Activated T-cell treated with anti-CD3 and anti-CD28 coated beads, Interleukin-2, amount 50 U/mL, for 72 hours (primary cell): ENCODE results near the gene NFATC3. TPM values are rescaled to one million over a fixed set of nuclear protein-coding genes. Genes with fewer than 3 reads are reported as not detected.

ENCODE experiments used
- ATAC-seq, 2 donors: fragments of 150-1000 bp; cut with Tn5 transposase; replicated peaks in 1 of 2; 2 replicates each; pipeline ENCODE4 v1.10.0; 2021; ENCODE audit warnings: moderate library complexity in 2 of 2, mild to moderate bottlenecking in 1 of 2
- DNase-seq, 2 donors: peaks; one replicate each; pipeline ENCODE4 v3.0.0; 2021 to 2022; ENCODE audit warnings: mixed read lengths in 1 of 2
- H3K27ac Mint-ChIP-seq: one replicate; pipeline ENCODE4 v1.8.0; 2022; ENCODE audit warnings: mild to moderate bottlenecking, moderate library complexity, mixed read lengths
- H3K27me3 Mint-ChIP-seq: one replicate; pipeline ENCODE4 v1.8.0; 2022; ENCODE audit warnings: low read depth, mixed read lengths
- H3K36me3 Mint-ChIP-seq, 2 donors: one replicate each; pipeline ENCODE4 v1.8.0; 2022; ENCODE audit warnings: mixed read lengths in 2 of 2, mild to moderate bottlenecking in 1 of 2; ENCODE audit not compliant: insufficient read depth in 2 of 2
- H3K4me1 Mint-ChIP-seq: one replicate; pipeline ENCODE4 v1.8.0; 2022; ENCODE audit warnings: low read depth, mixed read lengths
- H3K4me3 Mint-ChIP-seq, 2 donors: one replicate each; pipeline ENCODE4 v1.8.0; 2022; ENCODE audit warnings: mild to moderate bottlenecking in 2 of 2, mixed read lengths in 2 of 2, moderate library complexity in 2 of 2
- H3K9me3 Mint-ChIP-seq, 2 donors: one replicate each; pipeline ENCODE4 v1.8.0; 2022; ENCODE audit warnings: mixed read lengths in 2 of 2
- total RNA-seq, 2 donors: library from RNA; stranded (reverse); gene quantifications; one replicate each; pipeline ENCODE4 v1.2.3, GENCODE V29; 2022

NFATC3 gene
- total RNA-seq, 2 donors from 2014 or later: 79.7 to 82.5 TPM

DNA sequence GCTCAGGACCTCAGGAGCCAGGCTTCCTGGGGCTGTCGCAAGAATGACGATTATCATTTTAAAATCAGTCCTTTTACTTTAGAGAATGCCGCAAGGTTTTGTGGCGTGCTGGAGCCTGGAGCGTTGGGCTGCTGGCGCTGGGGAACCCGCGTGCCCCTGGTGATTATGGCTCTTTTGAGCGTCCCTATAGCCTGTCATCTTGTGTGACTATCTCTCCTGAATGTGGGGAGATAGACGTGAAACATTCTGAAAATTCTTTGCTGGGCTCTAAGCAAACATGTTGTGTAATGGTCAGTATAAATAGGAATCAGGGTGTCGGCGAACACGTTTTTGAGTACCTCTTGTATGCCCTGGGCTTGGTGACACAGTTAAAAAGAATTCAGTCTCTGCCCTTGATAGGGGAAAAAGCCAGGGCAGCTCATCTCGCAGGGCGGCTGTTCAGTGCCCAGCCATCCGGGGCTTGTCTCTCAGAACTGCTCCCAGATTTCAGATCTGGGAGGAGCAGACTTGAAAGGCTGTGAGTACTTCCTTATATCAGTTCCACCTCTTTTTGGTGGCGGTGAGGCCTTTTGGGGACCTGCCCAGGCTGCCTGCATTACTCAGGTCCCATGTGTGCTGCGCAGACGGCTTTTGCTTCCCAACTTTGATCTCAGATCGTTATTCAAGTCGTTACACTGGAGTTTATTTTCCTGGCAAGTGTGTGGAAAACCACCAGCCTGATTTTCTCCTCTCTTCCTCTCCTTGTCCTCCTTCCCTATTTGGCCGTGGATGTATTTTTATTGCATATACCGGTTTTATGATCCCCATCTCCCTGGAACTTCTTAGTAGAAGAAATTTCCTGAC, 180.1 kb downstream of the NFATC3 start:
- Mint-ChIP-seq H3K4me3 (peak overlapping the region; percentile 90 to 93), H3K9me3 (no peaks in the 10 kb centered on the region), H3K27me3 (no peaks in the 10 kb centered on the region), H3K36me3 (peaks cover 5 to 14% of the 10 kb centered on the region in 2 donors), H3K4me1 (peaks cover 73% of the 10 kb centered on the region), H3K27ac (peak overlapping the region; percentile 90)
- ATAC-seq (peak; percentile 14 to 18), DNase-seq (peak; percentile 51)

- peak overlapping the region; percentile 94 for H3K27ac Mint-ChIP-seq
- peak overlapping the region; percentile 68 to 77 for H3K4me3 Mint-ChIP-seq
- peaks cover 84% of the 10 kb centered on the region for H3K4me1 Mint-ChIP-seq
- no peaks in the 10 kb centered on the region for H3K9me3 Mint-ChIP-seq
- H3K36me3 Mint-ChIP-seq: peaks cover 5 to 21% of the 10 kb centered on the region in 2 donors
- DNase-seq (no peak), ATAC-seq (no peak)
- no peaks in the 10 kb centered on the region for H3K27me3 Mint-ChIP-seq
Measured at GRCh38 chr16:68267612-68268405, 182.6 kb downstream of the NFATC3 start.

DNA sequence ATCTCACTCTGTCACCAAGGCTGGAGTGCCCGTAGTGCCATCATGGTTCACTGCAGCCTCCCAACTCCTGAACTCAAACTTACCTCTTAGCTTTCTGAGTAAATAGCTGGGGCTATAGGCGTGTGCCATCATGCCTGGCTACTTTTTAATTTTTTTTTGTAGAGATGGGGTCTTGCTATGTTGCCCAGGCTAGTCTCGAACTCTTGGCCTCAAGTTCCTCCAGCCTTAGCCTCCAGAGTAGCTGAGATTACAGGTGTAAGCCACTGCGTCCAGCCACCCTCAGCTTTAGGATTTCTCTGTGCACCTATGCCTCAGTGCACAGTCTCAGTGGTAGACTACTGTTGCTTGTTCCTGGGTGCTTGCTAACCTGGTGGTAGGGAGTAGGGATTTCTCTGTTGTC, 184.6 kb downstream of the NFATC3 start:
- DNase-seq (no peak), ATAC-seq (peak in 1 of 2 donors; percentile 22)
- Mint-ChIP-seq H3K4me1 (peaks cover 92% of the 10 kb centered on the region), H3K36me3 (peaks cover 15 to 33% of the 10 kb centered on the region in 2 donors), H3K9me3 (no peaks in the 10 kb centered on the region), H3K27ac (peak overlapping the region; percentile 86), H3K4me3 (peak overlapping the region; percentile 59 to 75), H3K27me3 (no peaks in the 10 kb centered on the region)

GRCh38 chr16:68270353-68270752, 185.2 kb downstream of the NFATC3 start:
- Mint-ChIP-seq H3K27me3 (no peaks in the 10 kb centered on the region), H3K9me3 (no peaks in the 10 kb centered on the region), H3K4me1 (peaks cover 95% of the 10 kb centered on the region), H3K36me3 (peaks cover 15 to 32% of the 10 kb centered on the region in 2 donors), H3K27ac (peak overlapping the region; percentile 86), H3K4me3 (peak overlapping the region; percentile 59 to 75)
- ATAC-seq (peak; percentile 66 to 75), DNase-seq (peak in 1 of 2 donors; percentile 35)

- no peaks in the 10 kb centered on the region for H3K27me3 Mint-ChIP-seq
- peak overlapping the region; percentile 78 to 84 for H3K4me3 Mint-ChIP-seq
- H3K27ac Mint-ChIP-seq: peak overlapping the region; percentile 95
- ATAC-seq (no peak), DNase-seq (peak in 1 of 2 donors; percentile 24)
- peaks cover 15 to 31% of the 10 kb centered on the region in 2 donors for H3K36me3 Mint-ChIP-seq
- peaks cover 92% of the 10 kb centered on the region for H3K4me1 Mint-ChIP-seq
- H3K9me3 Mint-ChIP-seq: no peaks in the 10 kb centered on the region
Measured at GRCh38 chr16:68272507-68273209, 187.5 kb downstream of the NFATC3 start.

DNA sequence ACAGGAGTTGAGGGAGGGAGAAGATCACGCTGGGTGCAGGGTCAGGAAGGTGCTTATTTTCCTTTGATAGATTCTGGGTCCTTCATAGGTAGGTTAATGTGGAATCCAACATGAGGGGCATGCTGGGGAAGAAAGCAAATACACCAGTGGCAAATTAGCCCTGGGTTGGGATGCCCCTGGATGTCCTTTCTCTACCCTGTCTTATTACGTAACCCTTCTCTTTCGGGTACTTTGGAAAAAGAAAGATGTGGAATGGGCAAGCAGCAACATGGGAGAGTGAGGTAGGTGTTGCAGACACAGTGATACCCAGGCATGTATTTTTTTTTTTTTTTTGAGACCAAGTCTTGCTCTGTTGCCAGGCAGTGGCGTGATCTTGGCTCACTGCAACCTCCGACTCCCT, 188.3 kb downstream of the NFATC3 start:
- Mint-ChIP-seq H3K4me3 (peak overlapping the region; percentile 78 to 84), H3K4me1 (peaks cover 84% of the 10 kb centered on the region), H3K27ac (peak overlapping the region; percentile 95), H3K9me3 (no peaks in the 10 kb centered on the region), H3K27me3 (no peaks in the 10 kb centered on the region), H3K36me3 (peaks cover 15 to 33% of the 10 kb centered on the region in 2 donors)
- DNase-seq (no peak), ATAC-seq (no peak)

DNA sequence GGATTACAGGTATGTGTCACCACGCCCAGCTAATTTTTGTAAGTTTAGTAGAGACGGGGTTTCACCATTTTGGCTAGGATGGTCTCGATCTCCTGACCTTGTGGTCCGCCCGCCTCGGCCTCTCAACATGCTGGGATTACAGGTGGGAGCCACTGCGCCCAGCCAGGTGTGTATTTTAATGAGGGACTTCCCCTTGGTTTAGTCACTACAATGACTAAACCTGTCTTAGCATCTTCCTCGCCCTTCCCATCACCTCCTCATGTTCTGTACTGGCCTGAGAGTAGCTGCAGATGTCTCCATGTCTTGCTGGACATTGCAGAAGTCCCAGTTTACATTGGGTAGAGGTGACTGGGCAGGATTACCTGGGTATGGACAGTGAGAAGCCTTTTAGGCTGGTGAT, 188.7 kb downstream of the NFATC3 start:
- DNase-seq (no peak), ATAC-seq (no peak)
- Mint-ChIP-seq H3K27me3 (no peaks in the 10 kb centered on the region), H3K4me1 (peaks cover 81% of the 10 kb centered on the region), H3K9me3 (no peaks in the 10 kb centered on the region), H3K4me3 (peak overlapping the region; percentile 78 to 84), H3K27ac (peak overlapping the region; percentile 88), H3K36me3 (peaks cover 15 to 33% of the 10 kb centered on the region in 2 donors)

GRCh38 chr16:68274441-68274840, 189.3 kb downstream of the NFATC3 start:
- no peaks in the 10 kb centered on the region for H3K9me3 Mint-ChIP-seq
- ATAC-seq: no peak
- no peaks in the 10 kb centered on the region for H3K27me3 Mint-ChIP-seq
- no peak for DNase-seq
- peaks cover 12 to 30% of the 10 kb centered on the region in 2 donors for H3K36me3 Mint-ChIP-seq
- H3K4me3 Mint-ChIP-seq: peak overlapping the region; percentile 78 to 84
- peak overlapping the region; percentile 88 for H3K27ac Mint-ChIP-seq
- peaks cover 80% of the 10 kb centered on the region for H3K4me1 Mint-ChIP-seq

GRCh38 chr16:68275611-68276191, 190.5 kb downstream of the NFATC3 start:
- H3K9me3 Mint-ChIP-seq: no peaks in the 10 kb centered on the region
- peaks cover 76% of the 10 kb centered on the region for H3K4me1 Mint-ChIP-seq
- no peaks in the 10 kb centered on the region for H3K27me3 Mint-ChIP-seq
- ATAC-seq (peak; percentile 89 to 90), DNase-seq (peak; percentile 55 to 66)
- peak overlapping the region; percentile 42 to 53 for H3K4me3 Mint-ChIP-seq
- H3K36me3 Mint-ChIP-seq: peaks cover 12 to 35% of the 10 kb centered on the region in 2 donors
- H3K27ac Mint-ChIP-seq: peak overlapping the region; percentile 95

DNA sequence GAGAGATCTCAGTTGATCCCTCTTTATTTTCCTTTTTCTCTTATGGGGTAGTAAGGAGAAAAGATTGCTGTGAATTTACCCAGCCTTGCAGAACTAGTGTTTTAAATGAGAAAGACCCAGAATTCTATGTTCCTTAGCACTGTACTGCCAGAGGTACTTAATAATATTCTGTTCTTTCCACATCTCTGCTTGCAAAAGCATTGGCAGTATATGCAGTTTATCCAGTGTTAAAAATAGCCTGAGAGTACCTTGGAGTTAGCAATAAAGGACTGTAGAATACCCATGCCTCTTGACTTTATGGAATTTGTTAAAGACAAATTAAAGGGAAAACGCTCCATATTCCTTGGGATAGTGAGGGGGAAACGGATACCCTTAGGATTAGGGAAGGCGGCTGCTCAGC, 191.1 kb downstream of the NFATC3 start:
- H3K27ac Mint-ChIP-seq: peak overlapping the region; percentile 95
- DNase-seq: no peak
- H3K36me3 Mint-ChIP-seq: peaks cover 12 to 33% of the 10 kb centered on the region in 2 donors
- peak in 1 of 2 donors; percentile 2 for ATAC-seq
- peak overlapping the region; percentile 42 to 53 for H3K4me3 Mint-ChIP-seq
- H3K27me3 Mint-ChIP-seq: no peaks in the 10 kb centered on the region
- peaks cover 76% of the 10 kb centered on the region for H3K4me1 Mint-ChIP-seq
- no peaks in the 10 kb centered on the region for H3K9me3 Mint-ChIP-seq
